CD4-positive, CD25-positive, alpha-beta regulatory T cell (primary cell): ENCODE data around the gene COL4A6. TPM values are rescaled to one million over a fixed set of nuclear protein-coding genes. Genes with fewer than 3 reads are reported as not detected.

Experiments used
- ATAC-seq, 2 donors: fragments of 150-1000 bp; cut with Tn5 transposase; one replicate each; pipeline ENCODE4 v1.10.0; 2021; ENCODE audit warnings: low read depth in 2 of 2, moderate number of reproducible peaks in 2 of 2, moderate library complexity in 1 of 2
- DNase-seq, 3 donors: peaks; one replicate each; pipeline versions ENCODE4 v3.0.0 to v3.0.0-alpha.2; 2012 to 2022; ENCODE audit warnings: mixed read lengths in 1 of 3
- H3K27ac ChIP-seq: one replicate; pipeline ENCODE4 v1.7.0; 2013; ENCODE audit warnings: mild to moderate bottlenecking, low read length; ENCODE audit not compliant: insufficient read depth, poor library complexity, severe bottlenecking
- H3K27me3 ChIP-seq: one replicate; pipeline ENCODE4 v1.7.0; 2013; ENCODE audit warnings: low read length; ENCODE audit not compliant: control insufficient read depth, insufficient read depth
- H3K36me3 ChIP-seq: one replicate; pipeline ENCODE4 v1.7.0; 2013; ENCODE audit warnings: mild to moderate bottlenecking, low read length, moderate library complexity; ENCODE audit not compliant: control insufficient read depth, insufficient read depth
- H3K4me1 ChIP-seq: 2 replicates; pipeline ENCODE4 v1.7.0; 2013; ENCODE audit warnings: mild to moderate bottlenecking, low read length; ENCODE audit not compliant: insufficient read depth, control insufficient read depth, poor library complexity, severe bottlenecking
- H3K4me3 ChIP-seq: one replicate; pipeline ENCODE4 v1.7.0; 2013; ENCODE audit warnings: low read depth, mild to moderate bottlenecking, low read length, moderate library complexity
- H3K9me3 ChIP-seq, 2 experiments: 1 replicate in 1 of 2; 2 replicates in 1 of 2; pipeline ENCODE4 v1.7.0; 2013; ENCODE audit warnings: low read length in 2 of 2, mild to moderate bottlenecking in 1 of 2, moderate library complexity in 1 of 2; ENCODE audit not compliant: control insufficient read depth in 2 of 2
- H3K27ac Mint-ChIP-seq, 3 donors: one replicate each; pipeline ENCODE4 v1.8.0; 2020 to 2022; ENCODE audit warnings: mild to moderate bottlenecking in 3 of 3, mixed read lengths in 3 of 3, moderate library complexity in 2 of 3
- H3K27me3 Mint-ChIP-seq: one replicate; pipeline ENCODE4 v1.8.0; 2022; ENCODE audit warnings: mild to moderate bottlenecking, mixed read lengths
- H3K36me3 Mint-ChIP-seq: one replicate; pipeline ENCODE4 v1.8.0; 2020; ENCODE audit warnings: mixed read lengths
- H3K4me1 Mint-ChIP-seq, 4 donors: one replicate each; pipeline ENCODE4 v1.8.0; 2020 to 2022; ENCODE audit warnings: mixed read lengths in 4 of 4, mild to moderate bottlenecking in 1 of 4
- H3K4me3 Mint-ChIP-seq, 4 donors: one replicate each; pipeline ENCODE4 v1.8.0; 2020 to 2022; ENCODE audit warnings: mild to moderate bottlenecking in 4 of 4, mixed read lengths in 4 of 4, moderate library complexity in 3 of 4
- H3K9me3 Mint-ChIP-seq, 7 donors: one replicate each; pipeline ENCODE4 v1.8.0; 2020 to 2022; ENCODE audit warnings: mixed read lengths in 7 of 7, mild to moderate bottlenecking in 3 of 7, moderate library complexity in 2 of 7
- polyA plus RNA-seq, 4 donors: library from polyadenylated mRNA; unstranded; fragments of 300-500 nt; fragmentation: Illumina TruSeq; gene quantifications; one replicate each; pipeline ENCODE4 v1.2.3, GENCODE V29; 2021
- total RNA-seq: library from RNA; stranded (reverse); gene quantifications from one replicate; pipeline ENCODE4 v1.2.3, GENCODE V29; 2022

The COL4A6 gene
- total and polyA plus RNA-seq, 5 donors from 2014 or later: not detected

DNA sequence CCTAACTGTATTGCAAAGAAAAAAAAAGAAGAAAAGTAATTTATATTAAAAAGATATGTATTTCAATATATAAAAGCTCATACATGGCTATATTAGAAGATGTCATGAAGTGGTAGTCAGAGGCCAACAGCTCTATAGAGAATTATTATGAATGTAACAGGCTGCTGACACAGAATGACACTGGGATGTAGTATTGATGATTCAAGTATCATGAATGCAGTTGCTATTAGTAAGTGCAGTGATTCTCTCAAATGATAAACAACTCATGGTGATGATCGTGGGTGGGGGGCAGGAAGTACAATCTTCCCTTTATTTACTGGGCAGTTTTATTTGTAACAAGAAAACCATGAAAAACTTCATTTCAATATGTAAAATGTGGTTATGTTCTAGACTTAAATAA, 124.6 kb downstream of the COL4A6 start:
- H3K4me3 ChIP-seq: no peak overlapping the region
- H3K9me3 Mint-ChIP-seq: peaks cover 0 to 2% (median 0%) of the 10 kb centered on the region in 7 donors
- no peak for DNase-seq
- no peaks in the 10 kb centered on the region for H3K27me3 ChIP-seq
- H3K27me3 Mint-ChIP-seq: no peaks in the 10 kb centered on the region
- no peaks in the 10 kb centered on the region for H3K4me1 Mint-ChIP-seq
- no peak for ATAC-seq
- no peak overlapping the region for H3K27ac ChIP-seq
- H3K36me3 ChIP-seq: no peaks in the 10 kb centered on the region
- no peaks in the 10 kb centered on the region for H3K4me1 ChIP-seq
- no peaks in the 10 kb centered on the region for H3K36me3 Mint-ChIP-seq
- no peak overlapping the region for H3K4me3 Mint-ChIP-seq
- H3K9me3 ChIP-seq: no peaks in the 10 kb centered on the region
- H3K27ac Mint-ChIP-seq: no peak overlapping the region

DNA sequence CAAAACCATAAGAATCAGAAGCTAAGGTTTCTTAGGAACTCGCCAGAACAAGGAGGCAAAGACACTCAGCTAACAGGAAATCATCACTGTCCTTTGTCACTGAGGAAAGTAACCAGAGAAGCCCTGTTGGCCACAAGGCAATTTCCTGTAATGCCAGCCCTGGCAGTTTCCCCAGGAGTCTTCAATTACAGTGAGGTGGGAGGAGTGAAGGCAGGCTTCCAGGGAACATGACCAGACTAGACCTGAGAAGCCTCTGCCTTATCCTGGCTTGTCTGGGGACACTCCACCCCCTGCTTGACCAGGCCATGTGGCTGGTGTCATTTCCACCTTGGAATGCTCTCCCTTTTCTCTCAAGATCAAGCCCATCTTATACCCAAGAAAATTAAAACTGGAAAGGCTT, 125.3 kb downstream of the COL4A6 start:
- Mint-ChIP-seq H3K27me3 (no peaks in the 10 kb centered on the region), H3K4me1 (no peaks in the 10 kb centered on the region), H3K27ac (no peak overlapping the region), H3K4me3 (peak overlapping the region in 1 of 4 donors; percentile 74), H3K9me3 (peaks cover 0 to 2% (median 0%) of the 10 kb centered on the region in 7 donors), H3K36me3 (no peaks in the 10 kb centered on the region)
- DNase-seq (no peak), ATAC-seq (no peak)
- H3K4me1 ChIP-seq: no peaks in the 10 kb centered on the region
- H3K36me3 ChIP-seq: no peaks in the 10 kb centered on the region
- no peaks in the 10 kb centered on the region for H3K27me3 ChIP-seq
- H3K4me3 ChIP-seq: no peak overlapping the region
- no peak overlapping the region for H3K27ac ChIP-seq
- no peaks in the 10 kb centered on the region for H3K9me3 ChIP-seq

DNA sequence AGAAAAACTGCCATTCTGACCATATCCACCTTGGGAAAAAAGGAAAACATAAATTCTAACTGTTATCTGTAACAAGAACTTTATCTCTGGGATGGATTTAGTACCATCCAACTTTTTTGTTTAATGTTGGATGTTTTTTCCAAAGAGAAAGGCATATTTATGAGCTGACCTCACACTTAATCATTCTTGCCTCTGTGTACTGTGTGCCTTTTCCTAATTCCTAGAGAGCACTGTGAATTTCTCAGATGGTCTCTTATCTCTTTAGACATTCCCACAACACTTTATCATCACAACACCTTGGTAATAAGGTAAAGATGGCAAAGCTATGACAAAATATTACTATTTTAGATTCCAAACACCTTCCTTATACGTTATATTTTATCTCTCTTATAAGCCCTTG, 126.2 kb downstream of the COL4A6 start:
- Histone ChIP-seq H3K27me3 (no peaks in the 10 kb centered on the region), H3K4me3 (no peak overlapping the region), H3K36me3 (no peaks in the 10 kb centered on the region), H3K9me3 (no peaks in the 10 kb centered on the region), H3K4me1 (no peaks in the 10 kb centered on the region), H3K27ac (no peak overlapping the region)
- Mint-ChIP-seq H3K4me3 (no peak overlapping the region), H3K4me1 (no peaks in the 10 kb centered on the region), H3K27me3 (no peaks in the 10 kb centered on the region), H3K36me3 (no peaks in the 10 kb centered on the region), H3K9me3 (peaks cover 0 to 2% (median 0%) of the 10 kb centered on the region in 7 donors), H3K27ac (no peak overlapping the region)
- DNase-seq (no peak), ATAC-seq (no peak)

DNA sequence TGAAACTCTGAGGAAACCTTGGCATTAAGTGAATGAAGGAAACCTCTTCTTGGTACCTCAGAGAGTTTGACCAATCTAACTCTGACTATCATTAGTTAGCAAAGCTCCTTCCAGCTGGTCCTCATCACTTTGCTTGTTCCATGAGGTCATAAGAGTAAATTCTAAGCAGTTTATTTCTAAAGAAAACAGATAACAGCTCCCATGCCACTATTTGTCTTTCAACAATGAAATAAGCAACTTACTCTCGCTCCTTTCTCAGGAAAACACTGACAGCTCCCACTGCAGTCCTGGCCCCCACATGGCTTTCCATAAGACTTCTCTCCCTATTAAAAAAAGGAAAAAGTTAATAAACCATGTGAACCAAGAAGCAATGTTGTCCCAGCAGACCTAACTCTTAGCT, 127.7 kb downstream of the COL4A6 start:
- DNase-seq (no peak), ATAC-seq (no peak)
- no peaks in the 10 kb centered on the region for H3K4me1 Mint-ChIP-seq
- H3K27me3 Mint-ChIP-seq: no peaks in the 10 kb centered on the region
- Histone ChIP-seq H3K4me3 (no peak overlapping the region), H3K4me1 (no peaks in the 10 kb centered on the region), H3K27me3 (no peaks in the 10 kb centered on the region), H3K9me3 (no peaks in the 10 kb centered on the region), H3K27ac (no peak overlapping the region), H3K36me3 (no peaks in the 10 kb centered on the region)
- H3K36me3 Mint-ChIP-seq: no peaks in the 10 kb centered on the region
- no peak overlapping the region for H3K27ac Mint-ChIP-seq
- H3K4me3 Mint-ChIP-seq: no peak overlapping the region
- H3K9me3 Mint-ChIP-seq: no peaks in the 10 kb centered on the region

DNA sequence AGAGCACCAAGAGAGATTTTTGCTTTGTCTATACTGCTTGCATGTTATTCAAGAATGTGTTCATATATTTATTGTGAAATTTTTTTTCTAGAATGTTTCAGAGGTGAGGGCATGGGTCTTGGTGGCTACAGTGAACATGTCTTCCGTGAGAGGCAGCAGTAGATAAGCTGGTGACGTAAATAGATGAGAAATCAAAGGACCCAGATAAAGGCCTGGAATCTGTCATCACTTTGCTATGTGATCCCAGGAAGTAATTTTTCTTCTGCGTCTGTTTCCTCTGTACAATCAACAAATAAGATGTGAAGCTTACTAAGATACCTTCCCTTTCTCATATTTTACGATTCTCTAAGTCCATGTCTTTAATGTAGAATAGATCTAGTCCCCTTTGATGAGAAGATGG, 129.1 kb downstream of the COL4A6 start:
- ATAC-seq: no peak
- no peak overlapping the region for H3K4me3 Mint-ChIP-seq
- H3K9me3 Mint-ChIP-seq: no peaks in the 10 kb centered on the region

DNA sequence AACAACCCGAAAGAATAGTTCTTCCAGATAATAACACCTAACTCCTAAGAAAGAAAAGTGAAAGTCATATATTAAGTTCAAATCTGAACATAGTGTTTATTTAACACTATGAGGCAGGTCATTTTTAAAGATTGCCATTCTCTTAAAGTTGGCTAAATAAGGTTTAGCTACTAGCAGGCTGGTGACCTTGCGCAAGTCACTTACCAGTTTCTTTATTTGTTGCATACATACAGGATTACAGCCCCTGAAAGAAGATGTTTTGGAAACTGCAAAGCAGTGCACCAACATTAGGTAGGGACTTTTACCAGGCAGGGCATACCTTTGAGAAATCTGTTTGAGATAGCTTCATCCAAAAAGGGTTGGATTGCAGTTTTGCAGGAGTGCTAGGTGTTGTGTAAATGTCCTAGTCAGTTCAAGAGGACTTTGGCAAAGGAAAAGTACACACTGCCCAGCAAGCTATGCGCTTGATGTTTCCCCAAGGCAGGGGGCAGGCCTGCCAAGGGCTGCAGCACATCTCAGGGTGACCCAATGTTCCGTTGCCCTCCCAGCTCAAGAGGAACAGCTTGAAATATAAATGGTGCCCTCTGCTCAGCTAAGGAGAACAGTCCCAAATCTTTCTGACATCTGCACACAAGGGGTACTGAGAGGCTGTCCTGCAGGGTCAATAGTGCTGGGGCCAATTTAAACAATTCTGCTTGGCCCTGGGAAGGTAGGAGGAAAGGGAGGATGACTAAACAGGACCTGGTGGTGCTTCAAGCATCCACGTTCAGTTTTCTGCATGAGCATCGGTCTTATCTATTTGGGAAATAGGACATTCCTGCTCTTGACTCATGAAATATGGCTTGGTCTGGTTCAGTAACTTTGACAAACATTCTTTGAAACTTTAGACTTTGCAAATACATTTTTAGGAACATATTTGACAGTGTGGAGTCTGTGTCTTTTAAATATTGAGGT, 130.8 kb downstream of the COL4A6 start:
- DNase-seq (no peak), ATAC-seq (no peak)
- H3K4me3 ChIP-seq: no peak overlapping the region
- H3K36me3 ChIP-seq: no peaks in the 10 kb centered on the region
- Mint-ChIP-seq H3K36me3 (no peaks in the 10 kb centered on the region), H3K9me3 (no peaks in the 10 kb centered on the region), H3K27me3 (no peaks in the 10 kb centered on the region), H3K4me3 (no peak overlapping the region), H3K4me1 (no peaks in the 10 kb centered on the region), H3K27ac (no peak overlapping the region)
- no peak overlapping the region for H3K27ac ChIP-seq
- H3K9me3 ChIP-seq: no peaks in the 10 kb centered on the region
- no peaks in the 10 kb centered on the region for H3K27me3 ChIP-seq
- H3K4me1 ChIP-seq: no peaks in the 10 kb centered on the region

More for the DNA sequence above, 129.1 kb downstream of the COL4A6 start:
- Mint-ChIP-seq H3K36me3 (no peaks in the 10 kb centered on the region), H3K27me3 (no peaks in the 10 kb centered on the region), H3K4me1 (no peaks in the 10 kb centered on the region), H3K27ac (no peak overlapping the region)
- Histone ChIP-seq H3K4me1 (no peaks in the 10 kb centered on the region), H3K9me3 (no peaks in the 10 kb centered on the region), H3K4me3 (no peak overlapping the region), H3K36me3 (no peaks in the 10 kb centered on the region), H3K27me3 (no peaks in the 10 kb centered on the region), H3K27ac (no peak overlapping the region)
- no peak for DNase-seq

DNA sequence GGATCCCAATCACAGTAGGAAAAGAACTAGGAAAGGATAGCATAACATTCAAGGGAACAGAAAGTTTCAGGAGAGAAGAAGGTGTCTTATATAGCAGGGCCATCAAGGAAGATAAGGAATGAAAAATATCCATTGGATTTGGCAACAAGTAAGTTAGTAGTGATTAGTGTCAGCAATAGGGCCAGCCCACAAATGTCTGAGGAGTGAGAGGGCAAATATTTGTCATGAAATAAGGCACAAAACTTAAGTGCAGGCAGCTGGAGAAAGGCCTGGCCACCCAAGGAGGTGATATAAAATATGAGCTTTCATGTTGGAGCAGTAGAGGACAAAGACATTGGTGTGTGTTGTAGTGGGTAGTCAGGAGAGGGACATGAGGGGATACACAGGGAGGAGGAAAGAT, 132.1 kb downstream of the COL4A6 start:
- DNase-seq: no peak
- H3K9me3 Mint-ChIP-seq: no peaks in the 10 kb centered on the region
- H3K4me1 Mint-ChIP-seq: no peaks in the 10 kb centered on the region
- no peak overlapping the region for H3K27ac Mint-ChIP-seq
- no peak for ATAC-seq
- Histone ChIP-seq H3K27me3 (no peaks in the 10 kb centered on the region), H3K36me3 (no peaks in the 10 kb centered on the region), H3K27ac (no peak overlapping the region), H3K4me1 (no peaks in the 10 kb centered on the region), H3K4me3 (no peak overlapping the region), H3K9me3 (no peaks in the 10 kb centered on the region)
- H3K4me3 Mint-ChIP-seq: no peak overlapping the region
- no peaks in the 10 kb centered on the region for H3K27me3 Mint-ChIP-seq
- H3K36me3 Mint-ChIP-seq: no peaks in the 10 kb centered on the region

DNA sequence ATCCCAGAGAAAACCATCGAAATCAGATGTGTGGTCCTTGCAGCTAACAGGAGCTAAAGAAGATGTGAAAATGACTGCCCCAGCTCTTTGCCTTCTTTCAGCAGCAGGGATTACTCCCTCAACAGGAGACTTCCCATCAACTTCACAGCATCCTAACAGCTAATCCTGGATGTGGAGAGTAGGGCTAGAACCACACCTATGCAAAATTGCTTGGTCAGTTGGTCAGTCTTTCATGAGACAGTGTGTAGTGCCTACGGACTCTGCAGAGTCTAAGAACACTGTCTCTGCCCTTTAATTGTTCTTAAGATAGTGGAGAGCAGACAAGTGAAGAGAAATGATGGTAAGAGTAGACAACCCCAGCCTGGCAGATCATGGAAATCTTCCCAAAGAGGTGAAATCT, 133.5 kb downstream of the COL4A6 start:
- Histone ChIP-seq H3K27ac (no peak overlapping the region), H3K4me3 (no peak overlapping the region), H3K9me3 (no peaks in the 10 kb centered on the region), H3K4me1 (no peaks in the 10 kb centered on the region), H3K27me3 (no peaks in the 10 kb centered on the region), H3K36me3 (no peaks in the 10 kb centered on the region)
- no peaks in the 10 kb centered on the region for H3K27me3 Mint-ChIP-seq
- H3K9me3 Mint-ChIP-seq: no peaks in the 10 kb centered on the region
- ATAC-seq (no peak), DNase-seq (no peak)
- no peak overlapping the region for H3K27ac Mint-ChIP-seq
- H3K4me3 Mint-ChIP-seq: no peak overlapping the region
- H3K36me3 Mint-ChIP-seq: no peaks in the 10 kb centered on the region
- no peaks in the 10 kb centered on the region for H3K4me1 Mint-ChIP-seq
